Ramos (cell line): Measurements from ENCODE around the gene PRRT2.
"Not testable (repeated sequence)": the region's sequence is repeated elsewhere in the genome, so short reads cannot be mapped to it uniquely, and the experiment has no call there.

Experiments used
- in situ Hi-C: fragments of 300-500 bp; cut with MboI; formaldehyde crosslinking; loops from one replicate; pipeline ENCODE4 v1.14.3; 2022; ENCODE audit warnings: low sequenced_read_pairs; ENCODE audit not compliant: unreplicated experiment

The PRRT2 gene

GRCh38 chr16:29790183-29790948 lies 21.6 kb upstream of the PRRT2 start, which contains the start of gene KIF22:
KIF22 (plus strand) TSS chr16:29790751; CDS start chr16:29790760, 9 bp downstream.
- in situ Hi-C loops: no loop called here

DNA sequence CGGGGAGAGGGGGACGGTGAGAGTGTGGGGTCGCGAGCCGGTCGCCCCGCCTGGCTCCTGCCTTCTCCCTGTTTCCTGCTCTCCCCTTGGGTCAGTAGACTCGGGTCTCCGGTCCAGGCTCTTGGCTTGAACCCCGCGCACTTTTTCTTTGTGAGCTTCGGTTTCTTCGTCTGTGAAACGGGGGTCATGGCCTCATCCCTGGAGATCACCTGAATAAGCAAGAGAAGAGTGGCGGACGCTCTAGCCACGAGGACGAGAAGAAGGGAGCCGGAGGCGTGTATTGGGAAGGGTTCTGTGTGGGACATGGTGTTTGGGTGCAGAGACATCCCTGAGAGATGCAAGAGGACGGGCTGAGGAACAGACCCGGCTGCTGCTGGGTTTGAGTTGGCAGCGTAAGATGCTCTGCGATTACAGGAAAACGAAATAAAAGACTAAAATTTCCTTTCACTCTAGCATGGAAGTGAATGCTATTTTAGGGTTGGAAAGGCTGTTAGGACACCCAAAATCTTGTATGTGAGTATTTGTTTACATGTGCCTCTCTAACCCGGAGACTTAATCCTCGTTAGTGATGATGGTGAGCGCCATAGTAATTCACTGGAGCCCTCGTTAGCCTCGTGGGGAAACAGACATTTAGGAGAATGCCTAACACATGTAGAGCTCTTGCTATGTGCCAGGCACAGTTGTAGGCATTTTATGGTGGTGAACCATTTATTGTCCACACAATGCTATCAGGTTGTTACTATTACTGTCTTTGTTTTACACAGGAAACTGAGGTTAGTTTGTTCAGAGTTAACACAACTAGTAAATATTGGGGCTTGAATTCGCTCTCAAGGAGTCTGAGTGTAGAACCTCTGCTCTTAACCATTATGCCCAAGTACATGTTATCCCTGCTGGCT lies 20.8 kb upstream of the PRRT2 start:
- in situ Hi-C loops: no loop called here

- in situ Hi-C loops: no loop called here
Measured at GRCh38 chr16:29791845-29792807, 19.9 kb upstream of the PRRT2 start.

GRCh38 chr16:29793153-29793552 lies 18.8 kb upstream of the PRRT2 start:
- in situ Hi-C loops: not testable (repeated sequence)

- in situ Hi-C loops: no loop called here
Measured at GRCh38 chr16:29794231-29794710, 17.7 kb upstream of the PRRT2 start.

- in situ Hi-C loops: loop anchor here (25.0 kb wide), 1 partner anchor 585 kb away; the partner anchor contains the start of genes SEPTIN1 and ZNF48
Measured at GRCh38 chr16:29802416-29802935, 9.5 kb upstream of the PRRT2 start.

GRCh38 chr16:29804020-29804419 lies 8.0 kb upstream of the PRRT2 start:
- in situ Hi-C loops: loop anchor here (25.0 kb wide), 1 partner anchor 583 kb away; the partner anchor contains the start of genes SEPTIN1 and ZNF48

DNA sequence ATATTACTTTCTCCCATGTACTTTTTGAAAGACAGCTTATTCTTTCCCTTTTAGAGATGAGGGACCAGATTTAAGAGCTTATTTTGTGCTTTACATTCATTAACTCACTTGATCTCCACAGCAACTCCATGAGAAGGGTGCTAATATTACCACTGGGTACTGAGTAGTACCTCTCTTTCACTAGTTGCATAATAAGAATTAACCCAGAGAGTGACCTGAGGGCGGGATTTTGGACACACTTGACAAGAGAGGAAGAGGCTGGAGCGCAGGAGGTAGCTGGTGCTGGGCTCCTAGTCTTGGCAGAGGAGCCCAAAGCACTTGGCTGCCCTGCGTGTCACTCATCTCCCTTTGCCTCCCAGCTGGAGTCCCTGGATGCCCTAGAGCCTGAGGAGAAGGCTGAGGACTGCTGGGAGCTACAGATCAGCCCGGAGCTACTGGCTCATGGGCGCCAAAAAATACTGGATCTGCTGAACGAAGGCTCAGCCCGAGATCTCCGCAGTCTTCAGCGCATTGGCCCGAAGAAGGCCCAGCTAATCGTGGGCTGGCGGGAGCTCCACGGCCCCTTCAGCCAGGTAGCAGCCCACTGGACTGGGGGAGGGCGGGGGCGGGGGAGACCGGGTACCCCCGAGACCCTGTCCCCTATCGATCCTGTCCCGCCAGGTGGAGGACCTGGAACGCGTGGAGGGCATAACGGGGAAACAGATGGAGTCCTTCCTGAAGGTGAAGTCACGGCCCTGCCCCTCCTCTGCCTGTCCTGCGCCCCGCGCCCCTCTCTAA lies 7.3 kb upstream of the PRRT2 start:
- in situ Hi-C loops: loop anchor here (25.0 kb wide), 1 partner anchor 583 kb away; the partner anchor contains the start of genes SEPTIN1 and ZNF48

DNA sequence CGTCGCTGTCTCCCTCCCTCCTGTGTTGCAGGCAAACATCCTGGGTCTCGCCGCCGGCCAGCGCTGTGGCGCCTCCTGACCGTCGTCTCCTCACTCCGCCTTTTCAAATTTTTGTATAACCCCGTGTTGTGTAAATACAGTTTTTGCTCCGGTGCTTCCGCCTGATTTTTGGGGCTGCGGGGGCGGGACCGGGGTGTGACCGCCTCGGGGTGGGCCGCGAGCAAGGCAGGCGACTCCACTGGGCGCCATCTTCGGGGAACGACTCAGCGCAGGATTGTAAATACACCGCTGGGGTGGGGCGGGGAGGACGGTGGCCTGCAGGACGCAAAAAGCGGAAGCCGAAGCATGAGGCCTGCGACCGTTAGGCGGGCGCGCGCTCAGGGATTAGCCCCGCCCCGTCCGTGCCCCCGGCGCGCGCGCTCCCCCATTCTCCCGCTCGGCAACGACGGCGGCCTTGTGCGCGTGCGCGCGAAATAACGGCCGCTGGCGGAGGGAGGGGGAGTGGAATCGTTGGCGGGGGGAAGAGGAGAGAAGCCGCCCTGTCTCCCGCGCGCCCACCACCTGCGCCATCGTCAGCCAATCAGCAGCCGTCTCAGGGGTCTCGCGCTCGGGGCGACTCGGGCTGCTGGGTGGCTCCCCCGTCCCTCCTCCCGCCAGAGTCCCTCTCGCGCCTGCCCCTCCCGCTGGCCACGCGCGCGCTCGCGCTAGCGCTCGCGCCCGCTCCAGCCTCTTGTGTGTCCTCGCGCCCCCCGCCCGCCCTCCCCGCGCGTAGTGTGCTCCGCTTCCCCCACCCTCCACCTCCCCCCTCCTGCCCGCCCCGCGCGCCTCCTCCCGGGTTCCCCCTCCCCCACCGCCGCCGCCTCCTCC lies 6.5 kb upstream of the PRRT2 start:
- in situ Hi-C loops: loop anchor here (25.0 kb wide), 1 partner anchor 582 kb away; the partner anchor contains the start of genes SEPTIN1 and ZNF48

DNA sequence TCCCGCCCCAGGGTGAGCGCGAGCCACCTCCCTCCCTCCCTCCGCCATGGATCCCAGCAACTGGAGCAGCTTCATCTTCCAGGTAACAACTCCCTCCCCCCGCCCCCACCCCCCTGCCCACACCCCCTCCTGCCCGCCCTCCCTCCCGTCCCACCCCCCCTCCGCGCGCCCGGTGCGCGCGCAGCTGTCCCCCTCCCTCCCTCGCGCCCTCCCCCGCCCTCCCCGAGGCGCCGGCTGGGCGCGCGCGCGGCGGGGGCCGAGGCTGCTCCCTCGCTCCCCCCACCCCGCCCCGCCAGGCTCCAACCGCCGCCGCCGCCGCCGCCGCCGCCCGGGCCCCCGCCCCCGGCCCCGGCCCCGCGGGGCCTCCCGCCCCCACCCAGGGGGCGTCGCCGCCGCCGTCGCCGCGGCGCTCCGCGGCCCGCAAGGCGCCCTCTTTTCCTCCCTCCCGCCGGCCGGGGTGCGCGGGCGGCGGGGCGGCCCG lies 5.9 kb upstream of the PRRT2 start, which contains the start of gene MAZ:
Gene MAZ, plus strand, starts transcription at position 431 of the 481 bp plus-strand sequence. CDS start 173 bp downstream, outside the sequence.
- in situ Hi-C loops: loop anchor here (25.0 kb wide), 1 partner anchor 581 kb away; the partner anchor contains the start of genes SEPTIN1 and ZNF48

- in situ Hi-C loops: loop anchor here (25.0 kb wide), 1 partner anchor 580 kb away; the partner anchor contains the start of genes SEPTIN1 and ZNF48
Measured at GRCh38 chr16:29806641-29807425, 5.2 kb upstream of the PRRT2 start.

DNA sequence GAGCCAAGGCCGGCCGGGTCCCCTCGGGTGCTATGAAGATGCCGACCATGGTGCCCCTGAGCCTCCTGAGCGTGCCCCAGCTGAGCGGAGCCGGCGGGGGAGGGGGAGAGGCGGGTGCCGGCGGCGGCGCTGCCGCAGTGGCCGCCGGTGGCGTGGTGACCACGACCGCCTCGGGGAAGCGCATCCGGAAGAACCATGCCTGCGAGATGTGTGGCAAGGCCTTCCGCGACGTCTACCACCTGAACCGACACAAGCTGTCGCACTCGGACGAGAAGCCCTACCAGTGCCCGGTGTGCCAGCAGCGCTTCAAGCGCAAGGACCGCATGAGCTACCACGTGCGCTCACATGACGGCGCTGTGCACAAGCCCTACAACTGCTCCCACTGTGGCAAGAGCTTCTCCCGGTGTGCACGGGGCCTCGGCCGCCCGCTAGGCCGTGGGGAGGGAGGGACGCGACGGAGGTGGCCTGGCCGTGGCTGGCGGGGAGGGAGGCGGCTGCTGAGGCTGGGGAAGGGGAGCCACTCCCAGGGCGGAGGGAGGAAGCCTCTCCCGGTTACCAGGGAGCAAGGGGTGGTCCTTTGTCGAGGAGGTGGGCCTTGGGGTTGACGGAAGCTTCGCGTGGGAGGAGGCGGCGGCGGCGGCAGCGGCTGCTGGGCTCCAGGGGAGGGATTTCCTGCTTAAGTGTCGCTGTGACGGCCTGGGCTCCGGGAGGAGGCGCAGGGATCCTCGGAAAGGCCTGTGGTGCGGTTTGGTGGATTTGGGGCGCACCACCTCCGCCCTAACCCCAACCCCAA lies 4.4 kb upstream of the PRRT2 start:
- in situ Hi-C loops: loop anchor here (25.0 kb wide), 1 partner anchor 580 kb away; the partner anchor contains the start of genes SEPTIN1 and ZNF48

- in situ Hi-C loops: loop anchor here (25.0 kb wide), 1 partner anchor 579 kb away; the partner anchor contains the start of genes SEPTIN1 and ZNF48
Measured at GRCh38 chr16:29808219-29808900, 3.6 kb upstream of the PRRT2 start.

GRCh38 chr16:29809031-29809747 lies 2.8 kb upstream of the PRRT2 start:
- in situ Hi-C loops: loop anchor here (25.0 kb wide), 1 partner anchor 578 kb away; the partner anchor contains the start of genes SEPTIN1 and ZNF48
